ENCODE results near the gene SAXO2.

The SAXO2 gene

DNA sequence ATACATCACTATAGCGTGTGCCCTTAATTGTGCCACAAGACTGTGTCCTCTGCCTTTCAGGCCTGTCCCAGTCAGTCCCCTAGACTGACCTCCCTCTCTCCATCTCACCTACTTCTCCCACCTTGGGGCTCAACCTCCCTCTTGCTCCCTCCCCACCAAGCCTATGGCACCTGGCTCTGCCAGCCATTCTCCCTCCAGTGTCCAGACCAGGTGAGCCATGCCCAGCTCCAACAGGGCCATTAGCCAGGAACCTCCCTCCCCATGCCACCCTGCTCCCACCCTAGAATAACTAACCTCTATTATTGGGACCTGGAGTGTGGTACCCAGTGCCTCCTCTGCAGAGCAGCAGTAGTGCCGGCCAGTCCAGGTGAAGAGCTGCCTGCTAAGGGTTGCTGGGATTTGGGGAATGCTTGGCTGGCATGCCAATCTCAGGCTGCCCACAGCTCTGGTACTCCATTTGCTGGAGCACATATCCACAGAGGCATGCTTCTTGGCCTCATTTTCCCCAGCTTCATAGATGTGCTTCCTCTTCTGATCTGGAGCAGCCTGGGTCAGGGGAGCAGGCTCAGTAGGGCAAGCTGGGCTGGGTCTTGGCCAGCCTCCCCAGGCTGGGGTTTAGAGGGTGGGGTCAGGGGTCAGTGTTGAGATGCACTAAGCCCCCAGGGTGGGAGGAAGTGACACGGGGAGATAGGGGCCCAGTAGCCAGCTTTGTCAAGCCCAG is 38.8 kb downstream of the SAXO2 start:
- Histone ChIP-seq H3K9me3 (no peaks in the 10 kb centered on the region), H3K4me3 (ENCODE audit: low read depth, low read length) (no peak overlapping the region), H3K36me3 (no peaks in the 10 kb centered on the region), H3K27me3 (no peaks in the 10 kb centered on the region), H3K4me1 (no peaks in the 10 kb centered on the region)
- TF ChIP-seq, protein P1, sequence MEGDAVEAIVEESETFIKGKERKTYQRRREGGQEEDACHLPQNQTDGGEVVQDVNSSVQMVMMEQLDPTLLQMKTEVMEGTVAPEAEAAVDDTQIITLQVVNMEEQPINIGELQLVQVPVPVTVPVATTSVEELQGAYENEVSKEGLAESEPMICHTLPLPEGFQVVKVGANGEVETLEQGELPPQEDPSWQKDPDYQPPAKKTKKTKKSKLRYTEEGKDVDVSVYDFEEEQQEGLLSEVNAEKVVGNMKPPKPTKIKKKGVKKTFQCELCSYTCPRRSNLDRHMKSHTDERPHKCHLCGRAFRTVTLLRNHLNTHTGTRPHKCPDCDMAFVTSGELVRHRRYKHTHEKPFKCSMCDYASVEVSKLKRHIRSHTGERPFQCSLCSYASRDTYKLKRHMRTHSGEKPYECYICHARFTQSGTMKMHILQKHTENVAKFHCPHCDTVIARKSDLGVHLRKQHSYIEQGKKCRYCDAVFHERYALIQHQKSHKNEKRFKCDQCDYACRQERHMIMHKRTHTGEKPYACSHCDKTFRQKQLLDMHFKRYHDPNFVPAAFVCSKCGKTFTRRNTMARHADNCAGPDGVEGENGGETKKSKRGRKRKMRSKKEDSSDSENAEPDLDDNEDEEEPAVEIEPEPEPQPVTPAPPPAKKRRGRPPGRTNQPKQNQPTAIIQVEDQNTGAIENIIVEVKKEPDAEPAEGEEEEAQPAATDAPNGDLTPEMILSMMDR (IDR thresholded peaks at IDR 0.05; ENCODE audit: low read depth, low read length), result no peak
- DNase-seq, result no peak

DNA sequence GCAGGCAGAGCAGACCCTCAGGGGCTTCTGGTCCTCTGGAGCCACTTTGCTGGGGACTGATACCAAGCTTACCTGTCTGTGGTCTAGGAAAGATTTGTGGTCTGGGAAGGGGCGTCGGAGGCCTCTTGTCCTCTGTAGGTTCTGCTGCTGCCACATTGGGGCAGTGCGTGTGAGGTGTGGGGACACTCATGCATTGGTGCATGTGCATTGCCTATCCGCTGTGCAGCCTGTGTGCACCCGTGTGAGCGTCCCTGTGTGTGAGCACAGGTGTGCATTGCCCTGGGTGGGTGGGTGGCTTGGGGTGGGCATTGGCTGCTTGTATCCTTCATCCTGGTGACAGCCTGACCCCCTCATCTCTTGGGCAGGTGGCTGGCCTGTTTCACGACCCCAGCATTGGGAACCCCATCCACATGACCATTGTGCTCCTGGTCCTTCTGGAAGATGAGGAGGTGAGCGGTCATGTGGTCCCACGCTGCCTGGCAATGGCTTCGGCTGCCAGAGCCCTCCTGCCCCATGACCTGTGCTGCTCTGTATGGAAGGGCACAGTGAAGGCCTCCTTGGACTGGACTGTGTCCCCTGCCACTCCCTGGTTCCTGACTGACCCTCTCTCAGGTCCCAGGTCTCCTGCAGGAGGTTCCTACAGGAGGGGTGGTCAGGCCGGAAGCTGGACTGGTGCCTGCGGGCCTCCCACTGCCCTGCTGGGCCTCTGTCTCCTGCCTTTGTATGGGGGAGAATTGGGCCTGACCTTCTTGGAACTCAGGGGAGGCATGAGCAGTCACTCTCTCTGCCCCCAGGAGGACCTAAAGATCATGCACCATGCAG is 41.5 kb downstream of the SAXO2 start:
- no peaks in the 10 kb centered on the region for H3K27me3 ChIP-seq
- no peak for DNase-seq
- TF ChIP-seq, protein P1 (IDR thresholded peaks at IDR 0.05; ENCODE audit: low read depth, low read length), result no peak
- no peaks in the 10 kb centered on the region for H3K9me3 ChIP-seq
- no peak overlapping the region for H3K4me3 ChIP-seq (ENCODE audit: low read depth, low read length)
- H3K4me1 ChIP-seq, result no peaks in the 10 kb centered on the region
- no peaks in the 10 kb centered on the region for H3K36me3 ChIP-seq

DNA sequence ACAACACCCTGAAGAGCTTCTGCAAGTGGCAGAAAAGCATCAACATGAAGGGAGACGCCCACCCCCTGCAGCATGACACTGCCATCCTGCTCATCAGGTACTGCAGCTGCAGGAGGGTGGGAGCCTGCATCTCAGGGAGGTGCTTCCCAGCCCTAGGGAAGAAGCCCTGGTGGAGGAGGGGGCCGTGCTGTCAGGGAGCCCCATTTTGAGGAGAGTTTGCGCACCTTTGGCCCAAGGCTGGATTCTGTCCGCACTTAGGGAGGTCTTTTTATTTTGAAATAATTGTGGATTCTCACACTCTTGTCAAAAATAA is 42.1 kb downstream of the SAXO2 start:
- H3K36me3 ChIP-seq, result no peaks in the 10 kb centered on the region
- no peaks in the 10 kb centered on the region for H3K27me3 ChIP-seq
- no peaks in the 10 kb centered on the region for H3K9me3 ChIP-seq
- TF ChIP-seq, protein P1 (IDR thresholded peaks at IDR 0.05; ENCODE audit: low read depth, low read length), result no peak
- H3K4me3 ChIP-seq (ENCODE audit: low read depth, low read length), result no peak overlapping the region
- no peaks in the 10 kb centered on the region for H3K4me1 ChIP-seq
- DNase-seq, result no peak

DNA sequence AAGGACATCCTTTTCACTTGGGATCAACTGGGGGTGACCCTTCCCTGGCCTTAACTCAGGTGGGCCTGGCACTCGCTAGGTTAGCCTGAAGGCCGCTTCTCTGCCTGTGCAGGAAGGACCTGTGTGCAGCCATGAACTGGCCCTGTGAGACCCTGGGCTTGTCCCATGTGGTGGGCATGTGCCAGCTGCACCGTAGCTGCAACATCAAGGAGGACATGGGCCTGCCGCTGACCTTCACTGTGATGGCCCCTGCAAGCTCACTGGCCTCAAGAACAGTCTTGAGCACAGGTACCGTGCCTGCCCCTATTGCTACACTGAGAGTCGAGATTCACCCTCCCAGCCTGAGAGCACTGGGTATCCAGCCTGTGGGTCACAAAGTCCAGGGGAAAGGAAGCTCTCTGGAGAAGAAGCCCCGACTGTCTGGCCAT is 43.0 kb downstream of the SAXO2 start:
- H3K4me1 ChIP-seq, result no peaks in the 10 kb centered on the region
- no peak for DNase-seq
- no peak overlapping the region for H3K4me3 ChIP-seq (ENCODE audit: low read depth, low read length)
- H3K27me3 ChIP-seq, result no peaks in the 10 kb centered on the region
- H3K9me3 ChIP-seq, result no peaks in the 10 kb centered on the region
- TF ChIP-seq, protein P1 (IDR thresholded peaks at IDR 0.05; ENCODE audit: low read depth, low read length), result no peak
- no peaks in the 10 kb centered on the region for H3K36me3 ChIP-seq

DNA sequence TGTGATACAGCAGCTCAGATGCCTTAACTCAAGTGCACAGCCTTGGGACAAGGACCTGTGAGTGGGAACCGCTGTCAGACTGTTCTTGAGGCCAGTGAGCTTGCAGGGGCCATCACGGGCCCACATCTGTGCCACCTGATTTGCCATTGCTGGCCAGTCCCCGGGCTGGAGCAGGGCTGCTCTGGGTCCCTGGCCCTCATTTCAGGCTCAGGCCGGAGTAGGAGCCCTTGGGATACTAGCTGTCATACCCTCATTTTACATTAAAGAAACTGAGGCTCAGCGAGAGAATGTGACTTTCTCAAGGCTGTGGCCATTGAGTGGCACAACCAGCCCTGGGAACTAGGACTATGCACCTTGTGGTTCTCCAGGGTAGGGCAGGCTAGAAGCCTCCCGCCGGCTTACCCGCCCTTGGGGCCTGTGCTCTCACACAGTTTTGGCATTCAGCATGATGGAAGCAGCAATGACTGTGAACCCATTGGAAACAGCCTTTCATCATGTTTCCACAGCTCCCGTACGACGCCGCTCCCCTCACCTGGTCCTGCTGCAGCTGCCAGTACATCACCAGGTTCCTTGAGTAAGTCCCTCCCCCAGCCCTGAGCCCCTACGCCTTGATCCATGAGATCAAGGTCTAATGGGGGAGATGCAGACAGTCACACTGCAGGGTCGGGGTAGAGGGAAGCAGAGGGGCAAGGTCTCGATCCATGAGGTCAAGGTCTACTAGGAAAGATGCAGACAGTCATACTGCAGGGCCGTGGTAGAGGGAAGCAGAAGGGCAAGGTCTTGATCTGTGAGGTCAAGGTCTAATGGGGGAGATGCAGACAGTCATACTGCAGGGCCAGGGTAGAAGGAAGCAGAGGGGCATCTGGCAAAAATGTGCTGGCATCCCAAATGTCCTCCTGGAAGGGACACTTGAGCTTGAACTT is 44.4 kb downstream of the SAXO2 start:
- Histone ChIP-seq H3K36me3 (no peaks in the 10 kb centered on the region), H3K27me3 (no peaks in the 10 kb centered on the region), H3K4me1 (no peaks in the 10 kb centered on the region), H3K9me3 (no peaks in the 10 kb centered on the region), H3K4me3 (ENCODE audit: low read depth, low read length) (no peak overlapping the region)
- TF ChIP-seq, protein P1 (IDR thresholded peaks at IDR 0.05; ENCODE audit: low read depth, low read length), result no peak
- no peak for DNase-seq
